Immature natural killer cell (primary cell): Measurements from ENCODE around the gene TRNP1. TPM values are rescaled to one million over a fixed set of nuclear protein-coding genes. Genes with fewer than 3 reads are reported as not detected.

ENCODE experiments used
- DNase-seq, 3 donors: peaks; one replicate each; pipeline ENCODE4 v3.0.0; 2022; ENCODE audit warnings: mixed read lengths in 1 of 3
- H3K27ac Mint-ChIP-seq, 6 donors: one replicate each; pipeline ENCODE4 v1.8.0; 2020; ENCODE audit warnings: mixed read lengths in 6 of 6, mild to moderate bottlenecking in 5 of 6, inconsistent platforms in 4 of 6, moderate library complexity in 3 of 6
- H3K27me3 Mint-ChIP-seq, 3 donors: one replicate each; pipeline ENCODE4 v1.8.0; 2020 to 2021; ENCODE audit warnings: low read depth in 3 of 3, mild to moderate bottlenecking in 3 of 3, mixed read lengths in 3 of 3, moderate library complexity in 3 of 3, inconsistent platforms in 1 of 3
- H3K36me3 Mint-ChIP-seq, 3 donors: one replicate each; pipeline ENCODE4 v1.8.0; 2020; ENCODE audit warnings: mixed read lengths in 3 of 3, inconsistent platforms in 2 of 3, mild to moderate bottlenecking in 2 of 3
- H3K4me1 Mint-ChIP-seq, 2 donors: one replicate each; pipeline ENCODE4 v1.8.0; 2020; ENCODE audit warnings: inconsistent platforms in 2 of 2, mild to moderate bottlenecking in 2 of 2, mixed read lengths in 2 of 2, moderate library complexity in 1 of 2
- H3K4me3 Mint-ChIP-seq, 5 donors: one replicate each; pipeline ENCODE4 v1.8.0; 2020; ENCODE audit warnings: mild to moderate bottlenecking in 5 of 5, mixed read lengths in 5 of 5, inconsistent platforms in 3 of 5, moderate library complexity in 3 of 5
- H3K9me3 Mint-ChIP-seq, 6 donors: one replicate each; pipeline ENCODE4 v1.8.0; 2020; ENCODE audit warnings: mild to moderate bottlenecking in 6 of 6, mixed read lengths in 6 of 6, inconsistent platforms in 4 of 6, moderate library complexity in 3 of 6
- polyA plus RNA-seq, 3 donors: library from polyadenylated mRNA; unstranded; fragments of 300-500 nt; fragmentation: Illumina TruSeq; gene quantifications; one replicate each; pipeline ENCODE4 v1.2.3, GENCODE V29; 2021

The TRNP1 gene
- polyA plus RNA-seq, 3 donors from 2014 or later, result not detected

- H3K4me1 Mint-ChIP-seq, result peaks cover 0 to 9% of the 10 kb centered on the region in 2 donors
- peak overlapping the region in 2 of 5 donors; percentile 18 to 33 for H3K4me3 Mint-ChIP-seq
- H3K27me3 Mint-ChIP-seq, result peaks cover 5 to 18% (median 10%) of the 10 kb centered on the region in 3 donors
- no peaks in the 10 kb centered on the region for H3K36me3 Mint-ChIP-seq
- H3K27ac Mint-ChIP-seq, result no peak overlapping the region
- peaks cover 0 to under 1% (median 0%) of the 10 kb centered on the region in 6 donors for H3K9me3 Mint-ChIP-seq
- DNase-seq, result no peak
These were observed 18.6 kb downstream of the TRNP1 start for GRCh38 chr1:27011976-27012563.

DNA sequence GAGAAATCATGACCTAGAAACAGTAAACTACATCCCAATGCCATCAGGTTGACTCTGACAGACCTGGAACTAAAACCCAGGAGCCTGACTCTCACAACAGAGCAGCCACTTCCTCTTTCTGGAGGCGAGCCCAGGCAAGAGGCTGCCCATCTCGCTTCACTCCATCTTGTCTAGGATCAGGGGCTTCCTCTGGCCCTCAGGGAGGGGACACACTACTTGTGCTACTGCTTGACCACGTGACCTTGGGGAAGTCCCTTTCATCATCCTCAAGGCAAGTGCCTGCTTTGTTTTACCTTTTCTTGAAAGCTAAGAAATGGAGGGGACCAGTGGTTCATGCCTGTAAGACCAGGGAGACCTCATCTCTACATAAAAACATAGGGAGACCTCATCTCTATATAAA lies 21.8 kb downstream of the TRNP1 start:
- Mint-ChIP-seq H3K4me3 (no peak overlapping the region), H3K4me1 (peaks cover 0 to 9% of the 10 kb centered on the region in 2 donors), H3K27ac (no peak overlapping the region), H3K36me3 (no peaks in the 10 kb centered on the region), H3K9me3 (peaks cover 0 to 1% (median 0%) of the 10 kb centered on the region in 6 donors), H3K27me3 (peaks cover 5 to 12% (median 10%) of the 10 kb centered on the region in 3 donors)
- no peak for DNase-seq

GRCh38 chr1:27016376-27016775 lies 22.9 kb downstream of the TRNP1 start:
- Mint-ChIP-seq H3K36me3 (no peaks in the 10 kb centered on the region), H3K4me3 (no peak overlapping the region), H3K4me1 (peaks cover 0 to 9% of the 10 kb centered on the region in 2 donors), H3K27ac (no peak overlapping the region), H3K9me3 (peaks cover 0 to 1% (median 0%) of the 10 kb centered on the region in 6 donors), H3K27me3 (peaks cover 5 to 10% (median 10%) of the 10 kb centered on the region in 3 donors)
- no peak for DNase-seq

DNA sequence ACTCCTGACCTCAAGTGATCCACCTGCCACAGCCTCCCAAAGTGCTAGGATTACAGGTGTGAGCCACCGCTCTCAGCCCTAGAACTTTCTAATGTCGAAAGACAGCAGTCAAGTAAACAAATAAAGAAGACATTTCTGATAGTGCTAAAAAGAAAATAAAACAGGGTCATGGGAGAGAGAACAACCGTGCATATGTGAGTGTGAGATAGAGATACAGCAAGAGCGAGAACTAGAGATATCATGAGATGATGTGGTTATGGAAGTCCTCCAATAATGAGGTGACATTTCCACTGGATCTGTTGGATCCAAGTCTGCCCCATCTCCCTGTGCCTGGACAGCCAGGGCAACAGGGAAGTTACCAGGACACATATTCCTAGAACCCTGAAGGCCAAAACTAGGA lies 23.7 kb downstream of the TRNP1 start:
- H3K27me3 Mint-ChIP-seq, result peaks cover 2 to 7% (median 5%) of the 10 kb centered on the region in 3 donors
- H3K4me3 Mint-ChIP-seq, result no peak overlapping the region
- H3K9me3 Mint-ChIP-seq, result peaks cover 0 to 1% (median 0%) of the 10 kb centered on the region in 6 donors
- peaks cover 0 to 6% of the 10 kb centered on the region in 2 donors for H3K4me1 Mint-ChIP-seq
- H3K36me3 Mint-ChIP-seq, result no peaks in the 10 kb centered on the region
- DNase-seq, result no peak
- H3K27ac Mint-ChIP-seq, result no peak overlapping the region

- DNase-seq, result no peak
- H3K27me3 Mint-ChIP-seq, result peaks cover 2 to 7% (median 2%) of the 10 kb centered on the region in 3 donors
- peaks cover 0 to 1% (median 0%) of the 10 kb centered on the region in 6 donors for H3K9me3 Mint-ChIP-seq
- H3K4me1 Mint-ChIP-seq, result no peaks in the 10 kb centered on the region
- no peaks in the 10 kb centered on the region for H3K36me3 Mint-ChIP-seq
- H3K27ac Mint-ChIP-seq, result no peak overlapping the region
- H3K4me3 Mint-ChIP-seq, result no peak overlapping the region
These were observed 24.8 kb downstream of the TRNP1 start for GRCh38 chr1:27018316-27018715.

DNA sequence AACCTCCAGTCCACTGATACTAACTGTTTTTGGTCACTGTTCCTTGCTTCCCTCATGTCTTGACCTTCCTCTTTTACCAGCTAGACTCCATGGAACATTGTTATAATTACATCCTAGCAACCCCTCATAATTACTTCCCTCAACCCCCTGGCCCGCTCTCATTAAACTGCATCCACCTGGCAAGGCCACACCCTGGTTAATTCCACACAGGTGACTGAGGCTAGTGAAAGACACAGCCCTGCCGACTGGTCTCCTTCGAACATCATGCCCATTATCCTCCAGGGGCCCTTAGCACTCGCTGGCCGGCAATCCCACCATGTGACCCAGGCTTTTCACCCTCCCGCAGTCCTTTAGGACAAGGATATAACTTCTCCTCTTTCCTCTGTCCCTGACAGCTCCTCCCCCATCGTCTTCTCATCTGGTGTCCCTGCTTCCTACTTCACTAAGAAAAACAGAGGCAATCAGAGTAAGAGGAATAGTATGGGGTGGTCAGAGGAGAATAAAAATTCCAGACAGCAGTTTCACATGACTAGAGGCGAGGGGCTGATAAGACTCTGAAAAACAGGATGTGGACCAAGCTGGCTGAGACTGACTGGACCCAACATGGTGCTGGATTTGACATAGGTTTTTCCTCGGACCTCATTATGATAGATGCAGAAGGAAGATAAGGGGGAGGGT lies 28.0 kb downstream of the TRNP1 start:
- no peak for DNase-seq
- H3K27me3 Mint-ChIP-seq, result peaks cover 0 to 2% (median 2%) of the 10 kb centered on the region in 3 donors
- no peak overlapping the region for H3K27ac Mint-ChIP-seq
- no peaks in the 10 kb centered on the region for H3K36me3 Mint-ChIP-seq
- H3K4me3 Mint-ChIP-seq, result no peak overlapping the region
- peaks cover 0 to 1% (median 0%) of the 10 kb centered on the region in 6 donors for H3K9me3 Mint-ChIP-seq
- no peaks in the 10 kb centered on the region for H3K4me1 Mint-ChIP-seq

DNA sequence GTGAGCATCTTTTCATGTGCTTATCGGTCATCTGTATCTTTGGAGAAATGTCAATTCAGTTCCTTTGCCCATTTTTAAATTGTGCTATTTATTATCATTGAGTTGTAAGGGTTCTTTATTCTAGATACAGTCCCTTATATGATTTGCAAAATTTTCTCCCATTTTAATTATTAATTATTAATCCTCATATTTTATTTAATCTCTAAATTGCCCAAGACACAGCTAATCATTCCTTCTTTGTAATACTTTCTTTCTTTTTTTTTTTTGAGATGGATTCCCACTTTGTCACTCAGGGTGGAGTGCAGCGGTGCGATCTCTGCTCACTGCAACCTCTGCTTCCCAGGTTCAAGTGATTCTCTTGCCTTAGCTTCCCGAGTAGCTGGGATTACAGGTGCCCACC lies 32.2 kb downstream of the TRNP1 start:
- no peak overlapping the region for H3K27ac Mint-ChIP-seq
- DNase-seq, result no peak
- peaks cover 0 to 5% (median 0%) of the 10 kb centered on the region in 3 donors for H3K36me3 Mint-ChIP-seq
- no peaks in the 10 kb centered on the region for H3K9me3 Mint-ChIP-seq
- no peak overlapping the region for H3K4me3 Mint-ChIP-seq
- no peaks in the 10 kb centered on the region for H3K4me1 Mint-ChIP-seq
- peaks cover 0 to 6% (median 0%) of the 10 kb centered on the region in 3 donors for H3K27me3 Mint-ChIP-seq

GRCh38 chr1:27026621-27027574 lies 33.4 kb downstream of the TRNP1 start:
- DNase-seq, result no peak
- H3K9me3 Mint-ChIP-seq, result no peaks in the 10 kb centered on the region
- peaks cover 0 to 5% (median 0%) of the 10 kb centered on the region in 3 donors for H3K36me3 Mint-ChIP-seq
- peaks cover 0 to 4% (median 0%) of the 10 kb centered on the region in 3 donors for H3K27me3 Mint-ChIP-seq
- no peak overlapping the region for H3K27ac Mint-ChIP-seq
- no peaks in the 10 kb centered on the region for H3K4me1 Mint-ChIP-seq
- H3K4me3 Mint-ChIP-seq, result no peak overlapping the region

DNA sequence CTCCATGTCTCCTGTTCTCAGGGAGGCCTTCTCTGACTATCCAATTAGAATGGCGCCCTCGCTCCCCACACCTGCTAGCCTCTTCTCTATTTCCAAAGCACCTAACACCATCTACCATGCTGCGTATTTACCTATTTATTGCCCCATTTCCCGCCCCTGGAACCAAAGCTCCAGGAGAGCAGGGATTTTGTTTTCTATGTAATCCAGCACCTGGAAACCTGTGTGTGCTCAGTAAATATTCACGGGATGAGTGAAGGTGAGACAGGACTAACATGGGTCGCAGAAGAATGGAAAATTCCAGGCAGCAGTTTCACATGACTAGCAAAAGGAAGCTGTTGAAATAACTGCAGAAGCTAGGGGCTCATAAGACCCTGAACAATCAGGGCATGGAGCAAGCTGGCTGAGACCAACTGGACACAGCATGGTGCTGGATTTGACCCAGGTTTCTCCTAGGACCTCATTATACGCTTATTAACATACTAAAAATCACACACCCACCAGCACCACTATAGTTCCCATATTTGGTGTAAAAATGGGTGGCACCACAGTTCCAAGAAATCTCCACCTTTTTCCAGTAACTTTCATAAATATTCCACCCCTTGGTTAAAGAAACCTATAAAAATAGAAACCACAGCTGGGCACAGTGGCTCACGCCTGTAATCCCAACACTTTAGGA lies 34.2 kb downstream of the TRNP1 start:
- H3K9me3 Mint-ChIP-seq, result no peaks in the 10 kb centered on the region
- no peaks in the 10 kb centered on the region for H3K4me1 Mint-ChIP-seq
- H3K4me3 Mint-ChIP-seq, result no peak overlapping the region
- peaks cover 0 to 5% (median 0%) of the 10 kb centered on the region in 3 donors for H3K36me3 Mint-ChIP-seq
- no peak overlapping the region for H3K27ac Mint-ChIP-seq
- peaks cover 0 to 4% (median 0%) of the 10 kb centered on the region in 3 donors for H3K27me3 Mint-ChIP-seq
- no peak for DNase-seq

- Mint-ChIP-seq H3K4me3 (no peak overlapping the region), H3K9me3 (no peaks in the 10 kb centered on the region), H3K36me3 (peaks cover 0 to 5% (median 0%) of the 10 kb centered on the region in 3 donors), H3K27me3 (peaks cover 0 to 4% (median 0%) of the 10 kb centered on the region in 3 donors), H3K4me1 (no peaks in the 10 kb centered on the region), H3K27ac (no peak overlapping the region)
- no peak for DNase-seq
These were observed 36.0 kb downstream of the TRNP1 start for GRCh38 chr1:27029517-27029916.

DNA sequence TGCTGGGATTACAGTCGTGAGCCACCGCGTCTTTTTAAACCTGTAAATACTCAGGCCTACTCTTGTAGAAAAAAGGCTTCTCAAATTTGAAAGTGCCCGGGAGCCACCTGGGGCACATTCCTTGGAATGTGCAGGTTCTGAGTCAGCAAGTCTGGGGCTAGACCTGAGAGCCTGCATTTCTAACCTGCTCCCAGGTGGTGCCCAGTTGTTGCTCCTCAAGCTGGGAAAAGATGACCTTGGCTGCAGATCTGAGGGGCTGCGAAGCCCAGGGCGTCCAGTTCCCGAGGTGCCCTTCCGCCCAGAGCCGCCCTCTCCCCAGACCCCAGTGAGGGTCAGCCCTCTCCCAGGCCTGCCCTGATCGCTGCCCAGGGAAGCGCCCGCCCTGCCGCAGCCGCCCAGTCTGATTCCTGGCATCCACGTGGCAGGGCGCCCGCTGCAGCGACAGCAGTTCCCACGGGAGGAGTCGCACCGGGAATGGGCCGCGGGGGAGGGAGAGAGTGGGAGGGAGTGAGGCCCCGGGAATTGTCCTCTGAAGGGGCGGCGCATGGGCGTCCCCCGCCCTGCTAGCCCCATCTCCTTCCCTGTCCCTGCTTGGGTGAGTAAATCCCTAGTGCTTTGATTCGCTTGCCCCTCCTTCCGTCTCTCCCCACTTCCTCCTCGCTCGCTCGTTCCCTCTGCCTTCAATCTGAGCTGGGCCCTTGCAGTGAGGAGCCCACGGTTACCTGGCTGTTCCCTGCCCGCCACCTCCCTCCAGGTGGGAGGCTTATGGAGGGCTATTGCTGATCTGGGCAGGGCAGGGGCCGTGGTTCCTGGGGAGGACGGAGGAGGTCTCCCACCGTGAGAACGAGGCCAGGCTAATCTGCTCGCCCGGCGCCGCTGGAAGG lies 38.0 kb downstream of the TRNP1 start:
- Mint-ChIP-seq H3K4me1 (no peaks in the 10 kb centered on the region), H3K27me3 (peaks cover 0 to 4% (median 0%) of the 10 kb centered on the region in 3 donors), H3K36me3 (peaks cover 0 to 5% (median 0%) of the 10 kb centered on the region in 3 donors), H3K27ac (no peak overlapping the region), H3K9me3 (no peaks in the 10 kb centered on the region), H3K4me3 (no peak overlapping the region)
- DNase-seq, result no peak

- Mint-ChIP-seq H3K9me3 (no peaks in the 10 kb centered on the region), H3K27me3 (peaks cover 0 to 4% (median 0%) of the 10 kb centered on the region in 3 donors), H3K4me3 (no peak overlapping the region), H3K4me1 (no peaks in the 10 kb centered on the region), H3K36me3 (peaks cover 0 to 5% (median 0%) of the 10 kb centered on the region in 3 donors), H3K27ac (no peak overlapping the region)
- DNase-seq, result no peak
These were observed 38.6 kb downstream of the TRNP1 start for GRCh38 chr1:27032119-27032461.
